GM21360 (cell line): ENCODE data around the gene BLVRA.
"Not testable (repeated sequence)": the region's sequence is repeated elsewhere in the genome, so short reads cannot be mapped to it uniquely, and the experiment has no call there.

Experiments
- ATAC-seq: cut with Tn5 transposase; IDR thresholded peaks from one replicate; pipeline ENCODE4 v1.9.1; 2021; ENCODE audit warnings: mild to moderate bottlenecking, moderate library complexity; ENCODE audit not compliant: unreplicated experiment

The BLVRA gene

GRCh38 chr7:43768887-43769272 lies 10.4 kb downstream of the BLVRA start:
- no peak for ATAC-seq

DNA sequence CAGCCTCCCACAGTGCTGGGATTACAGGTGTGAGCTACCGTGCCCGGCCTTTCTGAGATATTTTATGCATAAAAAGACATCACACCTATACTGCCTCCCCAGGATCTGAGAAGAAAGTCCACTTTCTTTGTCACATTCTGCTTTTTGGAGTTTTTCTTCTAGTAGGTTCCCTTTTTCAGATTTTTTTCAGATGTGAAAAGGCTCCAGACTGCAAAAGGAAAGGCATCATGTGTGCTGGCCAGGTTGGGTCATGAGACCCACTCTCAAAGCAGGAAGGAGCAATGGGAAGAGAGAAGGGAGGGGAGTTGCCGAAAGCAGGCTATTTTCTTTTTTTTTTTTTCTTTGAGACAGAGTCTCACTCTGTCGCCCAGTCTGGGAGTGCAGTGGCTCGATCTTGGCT lies 10.8 kb downstream of the BLVRA start:
- no peak for ATAC-seq

GRCh38 chr7:43769791-43770465 lies 11.4 kb downstream of the BLVRA start:
- no peak for ATAC-seq

- ATAC-seq, result no peak
Measured at GRCh38 chr7:43771128-43771527, 12.6 kb downstream of the BLVRA start.

GRCh38 chr7:43771573-43771972 lies 13.1 kb downstream of the BLVRA start:
- ATAC-seq, result no peak

DNA sequence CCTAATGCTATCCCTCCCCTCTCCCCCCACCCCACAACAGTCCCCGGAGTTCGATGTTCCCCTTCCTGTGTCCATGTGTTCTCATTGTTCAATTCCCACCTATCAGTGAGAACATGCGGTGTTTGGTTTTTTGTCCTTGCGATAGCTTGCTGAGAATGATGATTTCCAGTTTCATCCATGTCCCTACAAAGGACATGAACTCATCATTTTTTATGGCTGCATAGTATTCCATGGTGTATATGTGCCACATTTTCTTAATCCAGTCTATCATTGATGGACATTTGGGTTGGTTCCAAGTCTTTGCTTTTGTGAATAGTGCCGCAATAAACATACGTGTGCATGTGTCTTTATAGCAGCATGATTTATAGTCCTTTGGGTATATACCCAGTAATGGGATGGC lies 14.8 kb downstream of the BLVRA start:
- not testable (repeated sequence) for ATAC-seq

DNA sequence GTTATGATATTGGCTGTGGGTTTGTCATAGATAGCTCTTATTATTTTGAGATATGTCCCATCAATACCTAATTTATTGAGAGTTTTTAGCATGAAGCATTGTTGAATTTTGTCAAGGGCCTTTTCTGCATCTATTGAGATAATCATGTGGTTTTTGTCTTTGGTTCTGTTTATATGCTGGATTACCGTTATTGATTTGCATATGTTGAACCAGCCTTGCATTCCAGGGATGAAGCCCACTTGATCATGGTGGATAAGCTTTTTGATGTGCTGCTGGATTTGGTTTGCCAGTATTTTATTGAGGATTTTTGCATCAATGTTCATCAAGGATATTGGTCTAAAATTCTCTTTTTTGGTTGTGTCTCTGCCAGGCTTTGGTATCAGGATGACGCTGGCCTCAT lies 16.8 kb downstream of the BLVRA start:
- ATAC-seq, result not testable (repeated sequence)

- not testable (repeated sequence) for ATAC-seq
Measured at GRCh38 chr7:43778293-43779044, 20.0 kb downstream of the BLVRA start.

DNA sequence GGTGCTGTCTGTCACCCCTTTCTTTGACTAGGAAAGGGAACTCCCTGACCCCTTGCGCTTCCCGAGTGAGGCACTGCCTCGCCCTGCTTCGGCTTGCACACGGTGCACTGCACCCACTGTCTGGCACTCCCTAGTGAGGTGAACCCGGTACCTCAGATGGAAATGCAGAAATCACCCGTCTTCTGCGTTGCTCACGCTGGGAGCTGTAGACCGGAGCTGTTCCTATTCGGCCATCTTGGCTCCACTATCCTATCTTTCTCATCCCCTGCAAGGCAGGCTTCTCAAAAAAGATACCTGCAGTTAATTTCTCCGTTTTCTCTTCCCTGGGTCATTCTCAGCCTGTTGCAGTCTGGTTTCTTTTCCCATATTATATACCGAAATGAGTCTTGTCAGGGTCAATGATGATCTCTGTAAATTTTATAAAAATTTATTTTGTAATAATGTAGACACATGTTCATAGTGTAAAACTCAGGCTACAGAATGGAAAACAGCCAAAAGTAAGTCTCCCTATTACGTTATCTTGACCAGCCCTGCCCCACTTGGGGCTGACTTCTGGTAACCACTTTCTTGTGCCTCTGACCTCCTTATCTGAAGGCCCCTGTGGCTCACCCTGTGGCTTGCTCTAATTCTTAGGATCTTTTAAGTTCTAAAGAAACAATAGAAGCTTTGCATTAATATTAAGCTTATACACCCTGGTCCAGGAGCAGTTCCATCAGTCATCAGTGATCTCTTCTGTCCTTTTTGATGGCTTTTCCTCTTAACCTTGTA lies 20.7 kb downstream of the BLVRA start:
- no peak for ATAC-seq

DNA sequence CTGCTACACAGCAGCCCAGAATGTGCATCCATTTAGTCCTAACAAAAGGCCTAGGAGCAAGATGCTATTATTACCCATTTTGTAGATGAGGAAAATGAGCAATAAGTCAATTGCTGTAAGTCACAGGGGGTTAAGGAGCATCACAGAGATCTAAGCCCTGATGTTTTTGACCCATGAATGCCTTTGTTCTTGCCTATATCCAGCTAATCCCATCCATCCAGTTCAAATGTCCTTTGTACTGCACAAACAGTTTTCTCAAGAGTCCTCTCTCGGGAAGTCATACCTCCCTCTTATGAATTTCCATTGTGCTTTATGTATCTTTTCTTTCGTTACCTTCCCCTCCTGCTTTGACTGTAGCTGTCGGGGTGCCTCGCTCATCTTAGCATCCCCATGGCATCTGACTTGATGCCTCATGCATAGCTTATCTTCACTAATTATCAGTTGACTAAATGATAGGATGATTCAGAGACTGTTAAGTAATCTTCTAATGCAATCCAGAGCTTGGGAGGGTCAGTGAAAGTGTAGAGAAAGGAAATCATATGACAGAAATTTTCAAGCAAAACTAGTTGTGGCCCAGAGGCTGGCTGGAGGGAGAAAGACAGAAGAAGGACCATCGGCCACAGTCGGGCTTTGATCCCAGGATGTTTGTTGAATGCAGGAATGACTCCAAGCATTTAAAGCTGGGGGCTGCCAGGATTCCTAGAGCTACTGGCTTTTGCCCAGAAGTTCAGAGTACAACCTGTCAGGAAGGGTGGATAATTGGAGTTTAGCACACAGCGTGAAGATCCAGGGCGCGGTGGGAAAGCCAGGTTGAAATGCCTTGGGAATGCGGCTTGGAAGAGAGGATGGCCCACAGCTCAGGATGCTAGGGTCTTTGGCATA lies 23.5 kb downstream of the BLVRA start:
- no peak for ATAC-seq

GRCh38 chr7:43782768-43783555 lies 24.5 kb downstream of the BLVRA start:
- no peak for ATAC-seq

DNA sequence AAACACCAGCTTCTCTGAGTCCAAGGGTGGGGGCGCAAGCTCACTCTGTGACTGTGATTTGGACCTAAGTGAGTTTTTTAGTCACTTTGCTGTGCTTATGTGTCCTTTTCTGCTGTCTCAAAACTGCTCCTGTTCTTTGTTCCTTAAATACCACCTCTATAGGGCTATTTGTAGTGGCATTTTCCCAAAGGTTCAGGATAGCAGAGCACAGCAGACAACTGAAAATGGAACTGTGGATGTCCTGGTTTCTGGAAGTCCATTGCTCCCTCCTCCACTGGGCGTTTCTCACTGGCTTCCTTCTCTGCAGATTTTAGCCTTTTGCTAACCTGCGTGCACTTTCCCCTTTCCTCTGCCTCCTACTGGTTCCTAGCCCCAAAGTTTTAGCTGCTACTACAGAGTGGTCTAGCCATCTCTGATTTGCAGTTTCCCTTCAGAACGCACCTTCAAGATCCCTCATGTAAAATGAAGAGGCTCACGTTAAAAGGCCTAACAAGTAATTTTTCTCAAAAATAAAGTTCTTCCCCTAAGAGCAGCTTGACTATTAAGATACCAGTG lies 25.6 kb downstream of the BLVRA start:
- ATAC-seq, result no peak

GRCh38 chr7:43784585-43785087 lies 26.2 kb downstream of the BLVRA start:
- ATAC-seq, result peak; percentile 95

DNA sequence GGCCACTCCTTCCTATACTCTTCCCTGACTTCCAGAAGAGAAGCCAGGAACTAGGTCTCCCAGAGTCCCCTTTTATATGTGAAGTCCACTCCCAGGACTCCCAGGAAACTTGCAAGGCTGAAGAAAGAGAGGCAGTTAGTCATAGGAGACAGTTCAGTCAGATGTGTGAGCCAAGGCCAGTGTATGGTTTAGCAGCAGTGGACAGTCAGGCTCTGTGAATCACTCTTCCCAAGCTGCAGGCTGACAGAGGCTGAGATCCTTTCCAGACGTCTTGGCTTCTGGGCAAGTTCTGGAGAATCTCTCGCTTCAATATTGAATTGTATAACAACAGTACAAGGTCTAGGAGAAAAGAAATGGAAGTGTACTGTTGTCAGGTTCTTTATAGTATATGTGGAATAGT lies 26.9 kb downstream of the BLVRA start:
- no peak for ATAC-seq

DNA sequence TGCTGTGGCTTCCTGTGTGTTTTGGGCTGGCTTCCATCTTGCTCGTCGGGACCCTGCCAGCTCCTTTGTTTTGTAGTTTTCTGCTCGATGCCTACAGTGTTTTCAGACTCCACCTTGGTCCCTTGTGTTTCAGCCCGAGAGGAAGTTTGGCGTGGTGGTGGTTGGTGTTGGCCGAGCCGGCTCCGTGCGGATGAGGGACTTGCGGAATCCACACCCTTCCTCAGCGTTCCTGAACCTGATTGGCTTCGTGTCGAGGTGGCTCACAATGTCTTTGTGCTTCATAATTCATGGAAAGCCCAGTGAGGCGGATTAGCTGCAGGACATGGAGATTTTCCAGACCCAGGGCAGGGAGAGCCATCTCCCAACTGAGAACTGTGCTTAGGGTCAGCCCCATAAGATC lies 29.3 kb downstream of the BLVRA start:
- no peak for ATAC-seq

- no peak for ATAC-seq
Measured at GRCh38 chr7:43790006-43790405, 31.5 kb downstream of the BLVRA start.

GRCh38 chr7:43790834-43791233 lies 32.4 kb downstream of the BLVRA start:
- ATAC-seq, result no peak

GRCh38 chr7:43791665-43792064 lies 33.2 kb downstream of the BLVRA start:
- ATAC-seq, result no peak

- no peak for ATAC-seq
Measured at GRCh38 chr7:43792471-43793150, 34.1 kb downstream of the BLVRA start.
